ENCODE data around the gene SEMA5B. TPM values are rescaled to one million over a fixed set of nuclear protein-coding genes. Genes with fewer than 3 reads are reported as not detected.

SEMA5B gene
- total and polyA plus RNA-seq, 2 experiments from 2014 or later: 8.0 to 26.8 TPM

GRCh38 chr3:122873741-122874515 lies 153.6 kb downstream of the SEMA5B start:
- Mint-ChIP-seq H3K9me3 (no peaks in the 10 kb centered on the region), H3K4me3 (no peak overlapping the region), H3K27me3 (ENCODE audit: insufficient read depth, low read depth, poor library complexity) (no peaks in the 10 kb centered on the region), H3K4me1 (peaks cover 12% of the 10 kb centered on the region; the same call in 2 of the 3 replicates), H3K36me3 (ENCODE audit: low read depth) (no peaks in the 10 kb centered on the region), H3K27ac (no peak overlapping the region)
- Histone ChIP-seq H3K4me3 (no peak overlapping the region), H3K27ac (ENCODE audit: low read depth) (no peak overlapping the region), H3K4me2 (no peak overlapping the region), H4K20me1 (replicated peaks; ENCODE audit: insufficient read depth) (no peaks in the 10 kb centered on the region), H3F3A (replicated peaks; ENCODE audit: low read depth) (no peaks in the 10 kb centered on the region), H2AFZ (no peak overlapping the region), H3K4me1 (ENCODE audit: insufficient read depth) (peaks cover 3% of the 10 kb centered on the region; the same call in 1 of the 2 replicates), H3K9me2 (ENCODE audit: insufficient read depth) (no peaks in the 10 kb centered on the region), H3K36me3 (ENCODE audit: insufficient read depth) (no peaks in the 10 kb centered on the region), H3K27me3 (ENCODE audit: insufficient read depth) (no peaks in the 10 kb centered on the region), H3K79me2 (replicated peaks; ENCODE audit: insufficient read depth) (no peaks in the 10 kb centered on the region)
- no peak for DNase-seq (ENCODE audit: low spot score)
- no peak for TF ChIP-seq JUNB (IDR thresholded peaks at IDR 0.05; ENCODE audit: unreplicated experiment)
- TF ChIP-seq CTCF (conservative IDR thresholded peaks at IDR 0.05; ENCODE audit: low read depth in 2 of 2): no peak
- TF ChIP-seq ZNF331 (CRISPR knock-in tag; IDR thresholded peaks at IDR 0.05; ENCODE audit: low read depth): no peak
- TF ChIP-seq ZNF462 (CRISPR knock-in tag; IDR thresholded peaks at IDR 0.05): no peak
- no peak for TF ChIP-seq STAT1 (IDR thresholded peaks at IDR 0.05; ENCODE audit: unreplicated experiment)
- TF ChIP-seq EZH2 (IDR thresholded peaks at IDR 0.05; ENCODE audit: low read depth, unreplicated experiment): no peak
- TF ChIP-seq POLR2AphosphoS5 (IDR thresholded peaks at IDR 0.05; ENCODE audit: low read depth): no peak
- TF ChIP-seq ZNF114 (CRISPR knock-in tag; IDR thresholded peaks at IDR 0.05): no peak
- no peak for TF ChIP-seq NANOG (IDR thresholded peaks at IDR 0.05; ENCODE audit: borderline replicate concordance)
- TF ChIP-seq CREB1 (CRISPR knock-in tag; IDR thresholded peaks at IDR 0.05; ENCODE audit: low read depth): no peak
- TF ChIP-seq, protein P1, sequence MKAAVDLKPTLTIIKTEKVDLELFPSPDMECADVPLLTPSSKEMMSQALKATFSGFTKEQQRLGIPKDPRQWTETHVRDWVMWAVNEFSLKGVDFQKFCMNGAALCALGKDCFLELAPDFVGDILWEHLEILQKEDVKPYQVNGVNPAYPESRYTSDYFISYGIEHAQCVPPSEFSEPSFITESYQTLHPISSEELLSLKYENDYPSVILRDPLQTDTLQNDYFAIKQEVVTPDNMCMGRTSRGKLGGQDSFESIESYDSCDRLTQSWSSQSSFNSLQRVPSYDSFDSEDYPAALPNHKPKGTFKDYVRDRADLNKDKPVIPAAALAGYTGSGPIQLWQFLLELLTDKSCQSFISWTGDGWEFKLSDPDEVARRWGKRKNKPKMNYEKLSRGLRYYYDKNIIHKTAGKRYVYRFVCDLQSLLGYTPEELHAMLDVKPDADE (IDR thresholded peaks at IDR 0.05): no peak
- no peak for TF ChIP-seq REST (IDR thresholded peaks at IDR 0.05; ENCODE audit: unreplicated experiment)
- TF ChIP-seq EZH2phosphoT487 (IDR thresholded peaks at IDR 0.05; ENCODE audit: unreplicated experiment): no peak
- no peak for ATAC-seq
